ENCODE results near the gene PHKB. TPM values are rescaled to one million over a fixed set of nuclear protein-coding genes. Genes with fewer than 3 reads are reported as not detected.

The PHKB gene
- total RNA-seq, 1 donor from 2014 or later: 44.5 TPM

DNA sequence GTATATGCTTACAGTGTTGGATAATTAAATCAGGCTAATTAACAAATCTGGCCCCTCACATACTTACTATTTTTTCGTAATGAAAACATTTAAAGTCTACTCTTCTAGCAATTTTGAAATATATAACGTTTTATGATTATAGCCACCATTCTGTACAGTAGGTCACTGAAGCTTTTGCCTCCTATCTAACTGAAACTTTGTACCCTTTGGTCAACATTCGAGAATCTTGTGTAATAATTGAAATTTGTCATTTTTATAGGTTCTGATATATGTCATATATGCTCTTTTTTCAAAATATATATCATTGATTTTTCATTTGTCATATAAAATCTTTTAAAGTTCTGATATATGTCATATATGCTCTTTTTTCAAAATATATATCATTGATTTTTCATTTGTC, 12.7 kb downstream of the PHKB start:
- TF ChIP-seq, protein P1, sequence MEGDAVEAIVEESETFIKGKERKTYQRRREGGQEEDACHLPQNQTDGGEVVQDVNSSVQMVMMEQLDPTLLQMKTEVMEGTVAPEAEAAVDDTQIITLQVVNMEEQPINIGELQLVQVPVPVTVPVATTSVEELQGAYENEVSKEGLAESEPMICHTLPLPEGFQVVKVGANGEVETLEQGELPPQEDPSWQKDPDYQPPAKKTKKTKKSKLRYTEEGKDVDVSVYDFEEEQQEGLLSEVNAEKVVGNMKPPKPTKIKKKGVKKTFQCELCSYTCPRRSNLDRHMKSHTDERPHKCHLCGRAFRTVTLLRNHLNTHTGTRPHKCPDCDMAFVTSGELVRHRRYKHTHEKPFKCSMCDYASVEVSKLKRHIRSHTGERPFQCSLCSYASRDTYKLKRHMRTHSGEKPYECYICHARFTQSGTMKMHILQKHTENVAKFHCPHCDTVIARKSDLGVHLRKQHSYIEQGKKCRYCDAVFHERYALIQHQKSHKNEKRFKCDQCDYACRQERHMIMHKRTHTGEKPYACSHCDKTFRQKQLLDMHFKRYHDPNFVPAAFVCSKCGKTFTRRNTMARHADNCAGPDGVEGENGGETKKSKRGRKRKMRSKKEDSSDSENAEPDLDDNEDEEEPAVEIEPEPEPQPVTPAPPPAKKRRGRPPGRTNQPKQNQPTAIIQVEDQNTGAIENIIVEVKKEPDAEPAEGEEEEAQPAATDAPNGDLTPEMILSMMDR (IDR thresholded peaks at IDR 0.05; ENCODE audit: insufficient read depth, low read length, severe bottlenecking): no peak
- DNase-seq (ENCODE audit: low read depth) (no peak), FAIRE-seq (no peak)
- Histone ChIP-seq H3K4me3 (ENCODE audit: low read depth, low read length) (no peak overlapping the region), H3K36me3 (ENCODE audit: control insufficient read depth, insufficient read depth, low read length) (no peaks in the 10 kb centered on the region), H3K27me3 (ENCODE audit: control insufficient read depth, insufficient read depth, low read length) (no peaks in the 10 kb centered on the region)

GRCh38 chr16:47475786-47476185, 14.7 kb downstream of the PHKB start:
- no peak for FAIRE-seq
- H3K27me3 ChIP-seq (ENCODE audit: control insufficient read depth, insufficient read depth, low read length): no peaks in the 10 kb centered on the region
- no peaks in the 10 kb centered on the region for H3K36me3 ChIP-seq (ENCODE audit: control insufficient read depth, insufficient read depth, low read length)
- TF ChIP-seq, protein P1 (IDR thresholded peaks at IDR 0.05; ENCODE audit: insufficient read depth, low read length, severe bottlenecking): no peak
- no peak overlapping the region for H3K4me3 ChIP-seq (ENCODE audit: low read depth, low read length)
- DNase-seq (ENCODE audit: low read depth): peak; percentile 72

DNA sequence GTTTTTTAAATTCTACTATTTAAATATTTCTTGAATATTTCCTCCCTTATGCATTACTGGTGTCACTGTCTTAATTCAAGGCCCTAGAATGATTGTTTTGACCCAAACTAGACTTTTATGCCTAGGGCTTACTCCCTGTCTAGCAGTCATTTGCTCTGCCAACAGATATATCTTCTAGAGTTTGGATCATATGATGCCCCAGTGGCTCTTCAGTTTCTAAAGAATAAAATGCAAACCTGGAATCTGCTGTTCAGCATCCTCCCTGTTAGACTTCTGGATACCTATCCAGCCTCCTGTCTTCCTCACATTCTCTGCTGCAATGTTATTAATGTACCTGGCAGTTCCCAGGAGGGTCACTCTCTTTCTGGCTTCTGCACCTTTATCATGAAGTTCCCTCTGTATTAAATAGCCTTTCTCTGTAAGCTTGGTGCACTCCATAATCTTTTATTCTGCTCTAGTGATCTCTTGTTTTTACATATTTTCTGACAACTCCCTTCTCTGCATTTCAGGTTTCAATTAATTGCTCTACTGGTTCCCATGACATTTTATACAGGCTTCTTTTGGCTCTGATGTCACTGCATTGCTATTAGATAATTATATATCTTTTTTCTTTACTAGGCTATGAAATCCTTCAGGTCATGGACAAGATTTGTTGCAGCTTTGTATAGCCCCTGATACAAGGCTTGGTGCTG, 15.7 kb downstream of the PHKB start:
- TF ChIP-seq, protein P1 (IDR thresholded peaks at IDR 0.05; ENCODE audit: insufficient read depth, low read length, severe bottlenecking): no peak
- no peaks in the 10 kb centered on the region for H3K27me3 ChIP-seq (ENCODE audit: control insufficient read depth, insufficient read depth, low read length)
- no peak for FAIRE-seq
- no peak for DNase-seq (ENCODE audit: low read depth)
- H3K36me3 ChIP-seq (ENCODE audit: control insufficient read depth, insufficient read depth, low read length): no peaks in the 10 kb centered on the region
- H3K4me3 ChIP-seq (ENCODE audit: low read depth, low read length): no peak overlapping the region

- FAIRE-seq (no peak), DNase-seq (ENCODE audit: low read depth) (peak; percentile 85)
- Histone ChIP-seq H3K27me3 (ENCODE audit: control insufficient read depth, insufficient read depth, low read length) (no peaks in the 10 kb centered on the region), H3K36me3 (ENCODE audit: control insufficient read depth, insufficient read depth, low read length) (no peaks in the 10 kb centered on the region), H3K4me3 (ENCODE audit: low read depth, low read length) (no peak overlapping the region)
- TF ChIP-seq, protein P1 (IDR thresholded peaks at IDR 0.05; ENCODE audit: insufficient read depth, low read length, severe bottlenecking): no peak
These were observed 16.5 kb downstream of the PHKB start for GRCh38 chr16:47477679-47478078.

GRCh38 chr16:47480410-47480809, 19.3 kb downstream of the PHKB start:
- DNase-seq (ENCODE audit: low read depth) (no peak), FAIRE-seq (no peak)
- H3K36me3 ChIP-seq (ENCODE audit: control insufficient read depth, insufficient read depth, low read length): no peaks in the 10 kb centered on the region
- no peak overlapping the region for H3K4me3 ChIP-seq (ENCODE audit: low read depth, low read length)
- no peaks in the 10 kb centered on the region for H3K27me3 ChIP-seq (ENCODE audit: control insufficient read depth, insufficient read depth, low read length)
- TF ChIP-seq, protein P1 (IDR thresholded peaks at IDR 0.05; ENCODE audit: insufficient read depth, low read length, severe bottlenecking): no peak
